Tibial nerve (tissue), 4 donors: ENCODE results near the gene PADI3. TPM values are rescaled to one million over a fixed set of nuclear protein-coding genes. Genes with fewer than 3 reads are reported as not detected.

Experiments used
- DNase-seq, 2 donors: peaks; one replicate each; pipeline ENCODE4 v3.0.0-alpha.2; 2019; ENCODE audit warnings: low spot score in 2 of 2
- H3K27ac ChIP-seq, 4 donors: fragments of 200-600 bp; sonication (generic) in 3 of 4; one replicate each; pipeline ENCODE4 v1.5.1; 2017 to 2019; ENCODE audit warnings: mild to moderate bottlenecking in 1 of 4
- H3K27me3 ChIP-seq, 2 donors: fragments of 200-600 bp; sonication (generic) in 1 of 2; one replicate each; pipeline versions ENCODE4 v1.5.1 to v1.6.0; 2017 to 2019
- H3K36me3 ChIP-seq, 3 donors: fragments of 200-600 bp; sonication (generic); one replicate each; pipeline ENCODE4 v1.5.1; 2018 to 2019
- H3K4me1 ChIP-seq, 4 donors: fragments of 200-600 bp; sonication (generic) in 3 of 4; one replicate each; pipeline ENCODE4 v1.5.1; 2017 to 2019
- H3K4me3 ChIP-seq, 4 donors: fragments of 200-600 bp; sonication (generic) in 3 of 4; one replicate each; pipeline ENCODE4 v1.5.1; 2017 to 2019; ENCODE audit warnings: mild to moderate bottlenecking in 1 of 4, moderate library complexity in 1 of 4
- H3K9me3 ChIP-seq, 4 donors: fragments of 200-600 bp; sonication (generic) in 3 of 4; one replicate each; pipeline ENCODE4 v1.5.1; 2017 to 2019
- CTCF ChIP-seq, 5 experiments: fragments of 200-600 bp in 3 of 5; fragments of 450-650 bp in 2 of 5; sonication (generic) in 3 of 5; IDR thresholded peaks; one replicate each; pipeline ENCODE4 v1.5.1; 2016 to 2019; ENCODE audit warnings: antibody characterized with exemption in 5 of 5, mild to moderate bottlenecking in 3 of 5, moderate library complexity in 2 of 5
- EP300 ChIP-seq, 2 donors: sonication (generic); formaldehyde crosslinking; IDR thresholded peaks; one replicate each; pipeline ENCODE4 v1.6.1; 2017; ENCODE audit warnings: antibody characterized with exemption in 2 of 2, mild to moderate bottlenecking in 1 of 2
- POLR2A ChIP-seq, 2 donors: fragments of 450-650 bp; IDR thresholded peaks; one replicate each; pipeline ENCODE4 v1.6.1; 2017; ENCODE audit warnings: antibody characterized with exemption in 2 of 2, mild to moderate bottlenecking in 2 of 2, moderate library complexity in 2 of 2
- WGBS, 2 donors: methylation state at CpG; one replicate each; pipeline ENCODE4 v1.1.5; 2018; 5-methylcytosine and 5-hydroxymethylcytosine counted together
- total RNA-seq, 4 donors: library from RNA; depleted of rRNA; stranded (reverse); fragments of >200 nt; gene quantifications; one replicate each; pipeline ENCODE4 v1.1.0, GENCODE V29; 2016

PADI3 gene
- total RNA-seq, 4 donors from 2014 or later, result not detected

GRCh38 chr1:17273096-17273495 lies 24.2 kb downstream of the PADI3 start:
- Histone ChIP-seq H3K4me3 (no peak overlapping the region), H3K27me3 (no peaks in the 10 kb centered on the region), H3K27ac (no peak overlapping the region), H3K9me3 (no peaks in the 10 kb centered on the region), H3K36me3 (no peaks in the 10 kb centered on the region), H3K4me1 (no peaks in the 10 kb centered on the region)
- whole genome bisulfite sequencing, 2 donors, result 63 to 67% methylated on average over 13 of the region's 13 CpGs
- TF ChIP-seq CTCF (IDR thresholded peaks at IDR 0.05), result no peak
- TF ChIP-seq POLR2A (IDR thresholded peaks at IDR 0.05), result no peak
- TF ChIP-seq EP300 (IDR thresholded peaks at IDR 0.05), result no peak
- no peak for DNase-seq

- H3K4me1 ChIP-seq, result no peaks in the 10 kb centered on the region
- no peak overlapping the region for H3K27ac ChIP-seq
- H3K27me3 ChIP-seq, result no peaks in the 10 kb centered on the region
- no peaks in the 10 kb centered on the region for H3K9me3 ChIP-seq
- no peak for DNase-seq
- 64 to 66% methylated on average over 15 of the region's 15 CpGs for WGBS, 2 donors
- no peak for TF ChIP-seq EP300 (IDR thresholded peaks at IDR 0.05)
- peak in 1 of 5 experiments; percentile 16 for TF ChIP-seq CTCF (IDR thresholded peaks at IDR 0.05)
- no peak for TF ChIP-seq POLR2A (IDR thresholded peaks at IDR 0.05)
- H3K4me3 ChIP-seq, result no peak overlapping the region
- H3K36me3 ChIP-seq, result no peaks in the 10 kb centered on the region
Observed at GRCh38 chr1:17274186-17275170, 25.6 kb downstream of the PADI3 start.

GRCh38 chr1:17276568-17276967 lies 27.7 kb downstream of the PADI3 start:
- H3K36me3 ChIP-seq, result no peaks in the 10 kb centered on the region
- H3K4me3 ChIP-seq, result no peak overlapping the region
- no peaks in the 10 kb centered on the region for H3K4me1 ChIP-seq
- peaks cover 0 to 5% of the 10 kb centered on the region in 2 donors for H3K27me3 ChIP-seq
- no peak overlapping the region for H3K27ac ChIP-seq
- TF ChIP-seq EP300 (IDR thresholded peaks at IDR 0.05), result no peak
- TF ChIP-seq POLR2A (IDR thresholded peaks at IDR 0.05), result no peak
- no peak for TF ChIP-seq CTCF (IDR thresholded peaks at IDR 0.05)
- no peaks in the 10 kb centered on the region for H3K9me3 ChIP-seq
- no peak for DNase-seq
- WGBS, 2 donors, result 42 to 76% methylated on average over 7 to 8 of the region's 11 CpGs

GRCh38 chr1:17277511-17278159 lies 28.7 kb downstream of the PADI3 start:
- H3K4me1 ChIP-seq, result no peaks in the 10 kb centered on the region
- no peak for TF ChIP-seq CTCF (IDR thresholded peaks at IDR 0.05)
- TF ChIP-seq POLR2A (IDR thresholded peaks at IDR 0.05), result no peak
- no peak for TF ChIP-seq EP300 (IDR thresholded peaks at IDR 0.05)
- H3K27me3 ChIP-seq, result peaks cover 0 to 5% of the 10 kb centered on the region in 2 donors
- no peaks in the 10 kb centered on the region for H3K9me3 ChIP-seq
- DNase-seq, result no peak
- no peak overlapping the region for H3K27ac ChIP-seq
- H3K36me3 ChIP-seq, result no peaks in the 10 kb centered on the region
- H3K4me3 ChIP-seq, result no peak overlapping the region
- 68 to 69% methylated on average over 8 of the region's 8 CpGs for WGBS, 2 donors
